Type B pancreatic cell (in vitro differentiated cells): ENCODE measurements around the gene EXOC4. TPM values are rescaled to one million over a fixed set of nuclear protein-coding genes. Genes with fewer than 3 reads are reported as not detected.

Experiments
- microRNA-seq: library from miRNA; unstranded; fragments of <30 nt; microRNA quantifications from one replicate; pipeline ENCODE4, GENCODE V29; 2020
- total RNA-seq: library from RNA; stranded (reverse); gene quantifications from 2 replicates; pipeline ENCODE4 v1.2.1, GENCODE V29; 2021; ENCODE audit warnings: low replicate concordance

The EXOC4 gene
- total RNA-seq, 1 donor from 2014 or later = 95.5 TPM

Small RNAs within 50 kb of the gene (microRNA-seq; reads per million reads assigned to microRNA genes)
- not detected for gene MIR6133

Other genes with a start within 250 kb of the EXOC4 start
- gene CHCHD3, start 171.0 kb upstream of the EXOC4 start, total RNA-seq = 59.2 and 71.0 TPM in 2 replicates